Epidermal melanocyte (primary cell): ENCODE measurements around the gene EXOC4.
"Not testable (repeated sequence)": the region's sequence is repeated elsewhere in the genome, so short reads cannot be mapped to it uniquely, and the experiment has no call there.

ENCODE experiments used
- DNase-seq: peaks from one replicate; pipeline ENCODE4 v3.0.0; 2011; ENCODE audit warnings: low spot score; ENCODE audit not compliant: insufficient read length

EXOC4 gene

DNA sequence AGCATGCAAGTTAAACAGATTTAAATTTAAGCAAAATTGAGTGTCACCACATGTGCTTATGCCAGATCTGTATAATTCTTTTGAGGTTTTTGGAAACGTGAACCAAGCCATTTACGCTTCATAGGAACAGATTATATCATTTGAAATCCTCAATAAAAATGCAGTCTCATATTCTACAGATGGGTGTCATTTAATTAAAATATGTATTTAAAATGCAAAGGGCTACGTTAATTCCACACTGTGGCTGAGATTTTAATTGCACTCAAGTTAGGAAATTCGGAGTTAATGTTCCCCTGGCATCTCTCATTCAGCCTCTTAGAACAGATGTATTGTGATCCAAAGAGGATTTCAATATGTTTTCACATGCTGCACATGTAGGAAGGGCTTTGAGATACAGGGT lies 709.8 kb downstream of the EXOC4 start:
- DNase-seq, result no peak

DNA sequence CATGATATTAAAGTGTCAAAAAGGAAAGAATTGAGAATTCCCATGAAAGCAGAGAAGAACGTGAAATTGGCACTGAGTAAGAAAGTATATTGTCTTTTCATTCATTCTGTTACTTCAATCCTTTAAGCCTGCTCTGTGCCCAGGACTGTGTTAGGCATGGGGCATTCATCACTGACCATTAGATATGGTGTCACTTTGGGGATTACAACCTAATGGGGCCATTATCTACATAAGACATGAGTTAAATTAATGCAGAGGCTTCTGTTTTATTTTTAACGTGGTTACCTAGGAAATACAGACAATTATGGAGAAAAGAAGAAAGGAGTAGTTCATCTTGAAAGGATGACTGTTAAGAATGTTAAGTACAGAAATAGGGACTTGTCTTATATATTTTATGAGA lies 710.8 kb downstream of the EXOC4 start:
- no peak for DNase-seq

DNA sequence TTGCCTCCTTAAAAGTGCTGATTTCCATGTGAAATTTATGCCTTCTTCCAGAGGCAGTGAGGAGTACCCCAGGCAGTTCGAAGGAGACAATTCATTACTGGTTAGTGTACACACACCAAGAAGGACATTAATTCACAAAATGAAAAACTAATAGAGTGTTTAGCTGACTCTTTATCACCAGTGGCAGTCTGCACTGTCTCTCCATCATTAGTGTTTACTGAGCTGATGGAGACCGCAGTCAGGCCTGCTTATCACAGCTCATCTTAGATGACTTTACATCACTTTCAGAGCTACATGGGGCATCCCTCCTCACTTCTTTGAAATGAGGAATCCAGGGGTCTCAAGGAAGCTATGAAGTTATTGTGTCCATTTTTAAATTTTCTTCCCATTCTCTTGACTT lies 718.7 kb downstream of the EXOC4 start:
- DNase-seq, result no peak

DNA sequence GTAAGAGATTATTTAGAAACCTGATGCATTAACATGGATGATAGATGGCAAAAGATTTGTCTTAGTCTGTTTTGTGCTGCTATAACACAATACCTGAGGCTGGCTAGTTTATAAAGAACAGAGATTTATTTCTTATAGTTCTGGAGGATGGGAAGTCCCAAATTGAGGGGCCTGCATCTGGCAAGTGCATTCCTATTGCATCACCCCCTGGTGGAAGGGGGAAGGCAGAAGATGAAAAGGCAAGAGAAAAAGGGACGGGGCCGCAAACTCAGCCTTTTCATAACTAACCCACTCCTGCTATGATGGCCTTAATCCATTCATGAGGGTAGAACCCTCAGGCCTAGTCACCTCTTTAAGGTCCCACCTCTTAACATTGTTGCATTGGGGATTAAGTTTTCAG lies 720.8 kb downstream of the EXOC4 start:
- no peak for DNase-seq

DNA sequence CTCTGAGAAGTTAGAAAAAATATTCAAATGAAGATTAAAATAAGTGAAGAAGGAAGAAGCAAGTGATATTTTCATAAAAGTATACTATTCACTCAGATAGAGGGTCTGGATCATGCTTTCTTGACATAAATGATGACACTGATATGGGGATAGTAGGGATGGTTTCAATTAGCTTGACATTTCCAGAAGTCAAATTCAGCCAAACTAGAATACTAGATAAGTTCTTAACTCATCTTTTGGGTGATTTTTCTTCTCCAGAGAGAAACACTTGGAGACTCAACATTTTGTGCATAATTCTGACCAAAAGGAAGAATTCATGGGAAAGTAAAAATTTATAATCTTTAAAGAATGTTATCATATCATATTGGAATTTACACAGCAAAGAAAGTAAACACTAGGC lies 722.3 kb downstream of the EXOC4 start:
- no peak for DNase-seq

DNA sequence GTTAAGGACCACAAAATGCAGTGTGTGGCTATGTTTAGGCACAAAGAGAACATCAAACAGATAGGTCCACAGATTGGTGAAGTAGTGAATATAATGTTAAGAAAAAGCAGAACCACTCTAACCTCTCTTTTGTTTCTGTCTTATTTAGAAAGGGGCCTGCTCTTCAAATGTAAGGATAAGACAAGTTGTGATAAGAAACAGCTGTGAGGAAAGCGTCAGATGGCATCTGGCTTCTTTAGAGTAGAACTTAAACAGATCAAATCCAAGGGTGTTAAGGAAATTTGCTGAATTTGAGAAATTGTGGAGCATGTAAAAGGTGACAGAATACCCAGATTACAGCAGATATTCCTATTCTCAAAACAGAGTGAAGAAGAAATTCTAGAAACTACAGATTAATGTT lies 723.3 kb downstream of the EXOC4 start:
- no peak for DNase-seq

DNA sequence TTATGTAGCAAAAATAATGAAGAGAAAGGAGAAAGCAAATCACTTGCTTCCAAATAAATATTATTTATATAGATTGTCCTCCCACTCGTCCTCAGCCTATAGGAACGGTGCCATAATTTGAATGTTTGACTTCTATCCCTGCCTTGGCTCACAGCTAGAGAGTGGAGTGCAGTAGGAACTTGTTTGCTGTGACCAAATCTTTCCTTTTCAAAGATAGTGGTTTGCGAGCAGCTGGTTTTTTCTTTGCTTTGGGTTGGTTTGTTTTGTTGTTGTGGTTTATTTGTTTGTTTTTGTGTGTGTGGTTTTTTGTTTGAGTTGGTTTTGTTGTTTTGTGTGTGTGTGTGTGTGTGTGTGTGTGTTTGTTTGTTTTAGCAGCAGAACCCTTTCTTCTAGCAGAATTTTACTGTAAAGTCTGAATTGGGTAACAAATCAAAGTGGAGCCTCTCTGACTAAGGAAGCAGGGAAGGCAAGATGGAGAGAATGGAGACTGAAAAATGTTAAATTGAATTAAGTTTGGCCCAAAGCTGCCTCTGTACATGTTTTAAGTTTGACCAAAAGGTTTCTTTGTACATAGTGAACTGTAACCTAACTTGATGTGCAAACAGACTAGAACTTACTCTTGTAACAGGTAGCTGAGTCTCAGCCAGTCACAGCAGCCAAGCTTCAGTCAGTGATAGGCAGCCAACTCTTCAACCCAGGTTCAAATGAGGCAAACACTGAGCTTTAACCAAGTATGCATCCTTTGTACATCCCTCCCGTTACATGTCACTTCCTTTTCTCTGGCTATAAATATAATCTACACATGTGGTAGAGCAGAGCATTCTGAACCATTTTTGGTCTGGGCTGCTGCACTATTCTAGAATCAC lies 724.8 kb downstream of the EXOC4 start:
- no peak for DNase-seq

DNA sequence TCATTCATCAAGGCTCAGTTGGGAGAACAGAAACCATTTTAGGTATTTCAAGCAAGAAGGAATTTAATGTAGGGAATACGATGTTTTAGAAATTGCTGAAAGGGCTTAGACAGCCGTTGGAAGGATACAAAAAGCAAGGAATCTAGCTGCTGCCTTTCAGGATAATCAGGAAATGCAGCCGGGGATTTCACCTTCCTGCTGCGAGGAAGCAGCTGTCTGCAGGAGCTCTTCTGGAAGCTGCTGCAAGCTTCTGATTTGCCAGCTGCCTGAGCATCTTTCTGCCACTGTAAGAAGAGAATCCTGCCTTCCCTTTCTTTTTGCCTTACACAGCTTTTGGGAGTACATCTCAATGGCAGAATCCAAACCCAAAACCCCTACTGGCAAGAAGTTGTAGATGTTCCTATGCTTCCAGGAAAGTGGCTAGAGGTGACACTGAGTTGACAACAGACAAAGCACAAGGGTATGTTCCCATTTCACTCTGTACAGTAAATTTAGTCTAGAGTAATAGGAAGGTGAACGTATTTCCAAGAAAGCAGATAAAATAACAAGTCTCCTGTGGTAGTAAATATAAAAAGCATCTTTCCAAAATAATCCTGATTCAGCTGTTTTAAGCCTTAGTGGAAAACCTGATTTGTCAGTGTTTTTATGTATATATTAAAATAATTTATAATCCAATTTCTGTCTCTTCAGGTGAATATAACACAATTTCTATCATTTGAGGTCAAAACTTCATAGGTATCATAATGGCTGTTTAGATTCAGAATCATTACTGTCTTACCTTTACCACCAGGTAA lies 725.8 kb downstream of the EXOC4 start:
- DNase-seq, result no peak

DNA sequence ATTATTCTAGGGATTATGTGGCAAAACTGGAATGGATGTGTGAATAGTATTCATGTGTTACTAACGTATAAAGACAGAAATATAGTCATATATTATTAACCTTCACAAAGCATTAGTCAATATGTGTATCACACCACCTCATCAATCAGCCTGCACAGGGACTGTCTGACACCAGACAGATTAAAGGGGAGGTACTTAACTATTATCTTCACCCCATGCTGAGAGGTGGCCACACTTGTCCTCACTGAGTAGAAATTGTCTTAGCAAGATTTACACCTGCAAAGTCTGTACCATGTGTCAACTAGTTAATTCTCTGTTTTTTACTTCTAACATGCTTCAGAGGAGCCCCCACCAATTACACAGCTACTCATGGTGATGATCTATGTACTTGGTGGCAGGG lies 727.9 kb downstream of the EXOC4 start:
- DNase-seq, result no peak

DNA sequence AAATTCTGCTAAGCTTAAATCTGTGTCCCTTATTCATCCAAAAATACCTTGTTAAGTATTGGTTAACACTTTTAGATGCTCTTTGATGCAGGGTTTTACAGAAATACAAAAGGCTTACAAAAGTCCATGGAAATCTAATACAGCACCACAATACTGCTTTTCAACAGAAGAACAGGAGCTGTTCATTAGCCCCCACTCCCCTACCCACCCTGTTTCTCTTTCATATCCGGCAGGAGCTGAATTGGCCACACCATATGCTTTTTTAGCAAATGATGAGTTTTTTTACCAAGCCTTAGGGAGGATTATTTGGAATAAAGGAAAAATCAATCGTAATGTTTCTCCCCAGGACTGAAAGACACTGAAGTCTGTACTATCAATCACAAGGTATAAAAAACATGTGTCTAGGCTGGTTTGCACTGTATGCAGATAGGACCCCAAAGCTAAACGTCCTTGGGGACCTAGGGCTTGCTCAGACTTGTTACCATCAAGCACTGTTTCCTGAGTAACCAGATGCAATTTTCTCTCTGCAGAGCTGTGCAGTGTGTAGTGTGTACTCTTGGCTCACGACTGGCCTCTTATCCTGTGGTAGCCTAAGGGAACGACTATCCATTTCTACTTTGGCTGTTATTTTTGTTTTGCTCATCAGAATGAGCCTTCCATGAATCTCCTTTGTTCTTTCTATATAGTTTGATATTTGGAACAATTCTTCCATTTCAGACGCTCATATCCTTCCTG lies 731.0 kb downstream of the EXOC4 start:
- DNase-seq, result peak; percentile 25

DNA sequence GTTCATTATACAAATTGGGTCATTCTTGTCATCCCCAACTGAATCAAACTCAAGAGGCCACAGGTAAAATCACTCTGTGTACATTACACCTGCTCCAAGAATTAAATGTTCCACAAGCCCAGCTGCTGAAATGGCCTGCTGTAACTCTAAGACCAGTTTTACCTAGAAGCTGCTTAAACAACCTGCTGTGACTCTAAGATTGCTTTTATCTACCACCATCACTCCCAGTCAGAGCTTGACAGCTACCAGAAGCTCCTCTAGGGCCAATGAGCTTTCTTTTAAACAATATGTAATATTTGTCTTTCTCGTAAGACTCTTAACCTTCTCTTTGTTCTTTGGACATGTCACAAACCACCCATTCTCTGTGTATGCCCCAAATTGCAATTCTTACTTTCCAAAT lies 732.4 kb downstream of the EXOC4 start:
- DNase-seq, result no peak

DNA sequence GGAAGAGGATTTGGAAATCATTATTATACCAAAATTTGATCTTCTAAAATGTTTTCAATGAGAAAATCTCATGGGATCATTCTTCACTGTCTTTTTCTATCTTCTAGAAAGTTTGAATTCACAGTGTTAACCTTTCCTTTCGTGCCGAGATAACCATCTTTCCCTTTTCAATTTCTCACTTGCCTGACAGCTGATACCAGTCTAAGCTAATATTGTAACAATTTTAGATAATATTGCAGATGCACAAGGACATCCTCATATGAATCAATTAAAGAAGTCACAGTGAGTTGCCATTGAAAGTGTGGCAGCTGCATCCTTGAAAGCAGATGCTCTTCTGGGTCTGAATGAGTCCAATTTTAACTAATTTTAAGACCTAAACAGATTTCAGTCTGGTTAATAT lies 734.7 kb downstream of the EXOC4 start:
- DNase-seq, result no peak

DNA sequence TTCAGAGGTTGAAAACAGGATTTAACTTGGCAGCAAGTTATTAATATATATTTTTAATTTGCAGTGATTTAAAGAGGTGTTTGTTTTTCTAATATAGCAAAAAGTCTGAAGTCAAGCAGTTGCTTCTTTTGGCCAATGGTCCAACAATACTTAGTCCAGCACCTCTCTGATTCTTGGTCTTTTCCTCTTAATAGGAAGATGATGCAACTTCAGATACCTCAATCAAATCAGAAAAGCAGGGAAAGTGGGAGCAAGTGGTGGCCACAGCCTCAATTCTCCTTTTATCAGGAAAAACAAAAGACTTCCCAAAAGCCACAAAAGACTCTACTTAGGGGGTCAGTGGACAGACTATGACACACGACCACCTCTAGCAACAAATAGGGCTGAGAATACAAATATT lies 740.7 kb downstream of the EXOC4 start:
- no peak for DNase-seq

DNA sequence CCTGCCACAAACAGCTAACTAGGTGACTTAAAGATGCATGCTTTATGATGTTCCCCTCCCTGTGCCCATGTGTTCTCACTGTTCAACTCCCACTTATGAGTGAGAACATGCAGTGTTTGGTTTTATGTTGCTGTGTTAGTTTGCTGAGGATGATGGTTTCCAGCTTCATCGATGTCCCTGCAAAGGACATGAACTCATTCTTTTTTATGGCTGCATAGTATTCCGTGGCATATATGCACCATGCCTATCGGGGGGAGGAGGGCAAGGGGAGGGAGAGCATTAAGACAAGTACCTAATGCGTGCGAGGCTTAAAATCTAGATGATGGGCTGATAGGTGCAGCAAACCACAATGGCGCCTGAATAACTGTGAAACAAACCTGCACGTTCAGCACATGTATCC lies 741.2 kb downstream of the EXOC4 start:
- DNase-seq, result not testable (repeated sequence)

DNA sequence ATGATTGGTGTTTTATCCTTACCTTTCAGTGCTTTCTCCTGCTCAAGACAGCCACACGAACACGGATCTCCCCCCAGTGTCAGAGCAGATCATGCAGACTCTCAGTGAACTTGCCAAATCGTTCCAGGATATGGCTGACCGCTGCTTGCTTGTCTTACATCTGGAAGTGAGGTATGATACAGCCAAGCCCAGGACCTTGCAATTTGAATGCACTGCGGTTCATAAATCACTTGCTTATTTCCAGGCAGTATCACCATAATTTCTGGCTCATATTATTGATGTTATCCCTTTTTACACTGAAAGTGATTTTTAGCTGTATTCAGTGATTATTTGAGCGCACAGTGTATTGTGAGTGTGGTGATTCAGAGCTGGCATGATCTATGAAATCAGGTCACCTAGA lies 744.6 kb downstream of the EXOC4 start:
- no peak for DNase-seq

DNA sequence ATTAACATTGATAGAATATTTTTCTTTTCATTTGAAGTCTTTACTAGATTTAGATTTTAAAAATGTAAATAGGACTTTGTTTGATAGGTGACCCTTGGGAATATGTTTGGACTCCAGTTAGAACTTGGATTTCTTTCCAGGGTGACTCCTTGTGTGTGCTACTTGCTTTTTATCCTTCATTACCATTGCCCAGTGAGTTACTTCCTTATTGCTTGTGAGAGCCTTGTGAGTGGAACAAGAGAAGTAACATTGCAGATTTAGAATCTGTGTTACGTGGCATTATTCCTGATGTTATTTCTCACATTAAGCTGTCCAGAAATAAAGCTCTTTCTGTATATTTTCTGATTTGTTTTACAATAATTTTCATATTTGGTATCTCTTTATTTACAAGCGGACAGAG lies 746.3 kb downstream of the EXOC4 start:
- DNase-seq, result no peak

DNA sequence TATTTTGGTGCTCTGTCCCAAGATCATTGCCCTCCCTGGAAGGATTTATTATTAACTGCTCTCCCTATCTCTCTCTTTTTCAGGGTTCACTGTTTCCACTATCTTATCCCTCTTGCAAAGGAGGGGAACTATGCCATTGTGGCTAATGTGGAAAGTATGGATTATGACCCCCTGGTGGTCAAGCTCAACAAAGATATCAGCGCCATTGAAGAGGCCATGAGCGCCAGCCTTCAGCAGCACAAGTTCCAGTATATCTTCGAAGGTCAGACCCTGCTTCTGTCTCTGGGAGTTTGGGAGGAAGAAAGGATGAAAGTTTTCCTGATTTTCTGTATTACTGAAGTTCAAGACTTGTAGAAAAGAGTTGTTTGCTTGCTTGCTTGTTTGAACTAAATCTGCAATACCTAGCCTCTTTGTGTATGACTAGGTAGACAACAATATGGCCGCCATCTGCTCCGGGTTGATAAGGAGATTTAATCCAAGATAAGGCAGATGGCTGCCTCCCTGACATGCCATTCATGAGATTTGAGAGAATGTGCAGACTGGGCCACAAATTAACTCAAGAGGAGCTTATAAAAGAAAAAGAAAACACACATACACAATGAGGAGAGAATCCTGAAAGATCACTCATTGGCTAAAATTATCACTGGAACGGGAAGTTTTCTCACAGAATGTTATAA lies 752.1 kb downstream of the EXOC4 start:
- DNase-seq, result no peak

DNA sequence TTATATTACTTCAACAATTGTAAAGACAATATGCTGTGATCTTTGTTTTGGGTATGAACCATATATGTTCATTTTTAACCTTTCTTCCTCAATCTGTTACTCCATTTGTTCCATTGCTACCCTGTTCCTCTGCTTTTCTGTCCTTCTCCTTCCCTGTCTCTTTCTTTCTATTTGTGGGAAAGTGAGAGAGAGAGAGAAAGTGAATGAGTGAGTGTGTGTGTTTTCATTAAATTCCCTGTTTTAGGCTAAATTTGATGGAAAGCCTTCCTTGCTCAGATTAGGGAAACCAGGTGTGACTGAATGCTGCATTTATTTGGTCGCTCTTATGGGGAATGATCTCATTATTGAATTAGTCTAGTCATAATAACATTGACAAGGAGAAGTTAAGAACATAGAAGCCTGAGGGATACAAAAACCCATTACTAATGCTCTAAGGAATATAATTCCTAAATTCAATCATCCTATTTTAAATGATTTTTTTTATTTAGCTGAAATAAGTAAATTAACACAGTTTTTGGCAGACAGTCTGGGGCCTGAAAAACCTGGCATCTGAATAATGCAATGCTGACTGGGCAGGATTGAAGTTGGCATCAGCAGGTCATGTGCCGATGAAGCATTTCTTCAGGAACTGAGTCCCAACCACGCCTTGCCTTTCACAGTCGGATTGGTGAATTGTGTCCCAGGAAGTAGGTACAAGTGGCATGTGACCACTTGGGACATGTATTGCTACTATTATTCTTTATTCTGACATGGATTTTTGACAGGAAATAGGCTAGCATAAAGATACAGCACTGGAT lies 756.6 kb downstream of the EXOC4 start:
- no peak for DNase-seq

DNA sequence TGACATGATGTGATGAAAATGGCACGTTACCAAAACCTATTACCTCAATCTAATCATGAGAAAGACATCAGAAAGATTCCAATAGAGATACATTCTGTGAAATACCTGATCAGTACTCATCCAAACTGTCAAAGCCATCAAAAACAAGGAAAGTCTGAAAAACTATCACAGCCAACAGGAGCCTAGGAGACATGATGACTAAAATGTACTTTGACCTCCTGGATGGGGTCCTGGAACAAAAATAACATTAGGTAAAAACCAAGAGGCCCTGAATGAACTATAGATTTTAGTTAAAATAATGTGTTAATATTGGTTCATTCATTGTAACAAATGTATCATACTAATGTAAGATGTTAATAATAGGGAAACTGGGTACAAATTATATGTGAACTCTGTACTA lies 760.4 kb downstream of the EXOC4 start:
- DNase-seq, result no peak

DNA sequence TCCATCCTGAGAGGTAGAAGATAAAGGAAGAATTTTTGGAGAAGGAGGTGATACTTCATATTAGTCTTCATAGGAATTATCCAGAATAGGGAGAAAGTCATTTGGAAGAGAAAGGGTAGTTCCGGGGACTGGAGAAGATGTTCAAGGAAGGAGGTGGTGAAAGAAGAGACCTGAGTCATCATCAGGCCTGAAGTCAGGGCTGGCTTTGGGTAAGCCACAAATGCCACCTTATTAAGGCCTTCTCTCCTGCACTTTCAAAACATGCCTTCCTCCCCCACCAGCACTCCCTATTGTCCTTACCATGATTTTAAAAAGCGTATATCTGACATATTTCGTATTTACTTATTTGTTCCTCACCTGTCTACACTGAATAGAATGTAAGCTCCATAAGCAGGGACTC lies 762.1 kb downstream of the EXOC4 start:
- no peak for DNase-seq
